Stimulated activated CD4-positive, alpha-beta T cell treated with anti-CD3 and anti-CD28 coated beads, Interleukin-1b, Interleukin-23, amount 100 ng/mL, for 4 hours (primary cell): Measurements from ENCODE around the gene EFCAB5.
"Not testable (repeated sequence)": the region's sequence is repeated elsewhere in the genome, so short reads cannot be mapped to it uniquely, and the experiment has no call there.

ENCODE experiments used
- DNase-seq, 2 donors: peaks; one replicate each; pipeline ENCODE4 v3.0.0-alpha.2; 2020; ENCODE audit warnings: low read depth in 2 of 2

Gene EFCAB5

DNA sequence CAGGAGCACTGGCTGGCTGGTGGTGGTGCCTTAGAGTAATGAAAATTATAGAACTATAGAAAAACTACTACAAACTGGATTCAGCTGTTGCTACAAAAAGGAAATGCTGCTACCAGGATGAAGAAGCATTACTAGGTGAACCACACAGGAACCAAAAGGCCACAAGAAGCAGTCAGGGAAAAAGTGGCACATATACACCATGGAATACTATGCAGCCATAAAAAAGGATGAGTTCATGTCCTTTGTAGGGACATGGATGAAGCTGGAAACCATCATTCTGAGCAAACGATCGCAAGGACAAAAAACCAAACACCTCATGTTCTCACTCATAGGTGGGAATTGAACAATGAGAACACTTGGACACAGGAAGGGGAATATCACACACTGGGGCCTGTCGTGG is 5.5 kb upstream of the EFCAB5 start:
- not testable (repeated sequence) for DNase-seq

DNA sequence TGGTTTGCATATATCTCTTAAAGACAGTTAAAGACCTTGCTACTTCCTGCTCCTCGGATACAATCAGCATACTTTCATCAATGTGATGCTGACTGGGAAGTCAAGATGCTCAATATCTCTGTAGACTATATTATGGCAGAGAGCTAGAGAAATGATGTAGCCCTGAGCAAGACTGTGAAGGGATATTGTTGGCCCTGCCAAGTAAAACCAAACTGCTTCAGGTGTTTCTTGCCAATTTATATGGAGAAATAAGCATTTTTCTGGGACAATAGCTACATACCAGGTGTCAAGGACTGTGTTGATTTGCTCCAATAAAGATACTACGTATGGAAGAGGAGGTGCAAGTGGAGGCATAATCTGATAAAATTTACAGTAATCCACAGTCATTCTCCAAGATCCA is 4.7 kb upstream of the EFCAB5 start:
- DNase-seq, result no peak

DNA sequence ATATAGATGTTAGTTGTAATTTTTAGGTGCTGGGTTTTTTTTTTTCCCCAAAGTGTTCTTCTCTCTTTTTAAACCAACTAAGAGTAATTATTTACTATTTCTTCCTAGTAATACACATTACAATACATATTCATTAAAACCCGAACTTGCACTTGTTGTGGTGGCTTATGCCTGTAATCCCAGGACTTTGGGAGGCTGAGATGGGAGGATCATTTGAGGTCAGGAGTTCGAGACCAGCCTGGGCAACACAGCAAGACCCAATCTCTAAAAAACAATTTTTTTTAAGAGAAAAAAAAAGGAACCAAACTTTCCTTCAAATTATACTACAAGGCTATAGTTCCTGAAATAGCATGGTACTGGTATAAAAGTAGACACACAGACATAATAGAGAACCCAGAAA is 3.8 kb downstream of the EFCAB5 start:
- no peak for DNase-seq

DNA sequence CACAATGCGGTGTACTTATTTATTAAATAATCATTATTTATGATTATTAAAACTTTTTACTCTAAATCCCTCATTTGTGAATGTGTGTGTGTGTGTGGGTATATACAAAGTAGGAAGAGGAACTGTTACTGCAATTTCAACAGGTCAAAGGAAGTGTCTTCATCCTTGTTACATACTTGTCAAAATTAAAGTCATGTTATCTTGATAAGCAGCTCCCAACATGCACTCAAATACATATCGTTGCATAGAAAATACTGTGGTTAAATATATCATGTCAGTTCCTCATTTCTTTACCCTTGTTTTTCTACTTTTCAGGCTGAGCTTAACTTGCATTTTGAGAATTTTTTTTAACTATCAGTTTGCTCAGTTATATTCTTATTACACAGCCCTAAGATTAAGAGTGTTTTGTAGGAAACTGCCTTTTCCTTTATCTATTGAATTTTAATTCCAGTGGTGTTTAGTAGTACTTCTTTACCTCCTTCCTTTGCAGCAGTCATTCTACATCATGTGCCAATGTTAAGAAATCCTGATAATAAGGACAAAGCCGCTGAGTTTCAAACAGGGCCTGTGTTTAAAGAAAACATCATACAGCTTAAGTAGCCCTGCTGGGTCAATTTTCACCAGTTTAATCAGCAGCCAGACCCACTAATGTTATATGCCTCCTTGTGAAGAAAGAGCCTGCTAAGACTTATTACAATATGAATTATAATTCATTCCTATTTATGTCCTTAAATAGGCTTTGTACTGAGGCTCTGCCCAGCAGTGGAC is 7.2 kb downstream of the EFCAB5 start:
- no peak for DNase-seq

DNA sequence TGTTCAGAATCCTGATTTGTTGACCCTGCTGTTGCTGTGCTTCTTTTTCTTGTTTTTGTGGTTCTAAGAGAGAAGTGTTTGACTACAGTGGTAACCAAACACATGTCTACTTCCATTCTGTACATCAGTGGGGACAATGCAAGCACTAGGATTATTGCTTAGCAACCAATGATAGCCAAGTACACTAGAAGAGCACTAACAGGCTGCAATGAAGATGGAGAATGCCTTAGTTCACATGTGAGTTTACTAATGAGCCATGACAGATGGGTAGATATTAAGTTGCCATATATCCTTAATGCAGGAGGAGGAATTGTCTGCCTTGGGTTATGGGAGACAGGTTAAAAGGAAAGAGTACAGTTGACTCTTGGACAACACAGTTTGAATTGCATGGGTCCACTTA is 8.3 kb downstream of the EFCAB5 start:
- no peak for DNase-seq

DNA sequence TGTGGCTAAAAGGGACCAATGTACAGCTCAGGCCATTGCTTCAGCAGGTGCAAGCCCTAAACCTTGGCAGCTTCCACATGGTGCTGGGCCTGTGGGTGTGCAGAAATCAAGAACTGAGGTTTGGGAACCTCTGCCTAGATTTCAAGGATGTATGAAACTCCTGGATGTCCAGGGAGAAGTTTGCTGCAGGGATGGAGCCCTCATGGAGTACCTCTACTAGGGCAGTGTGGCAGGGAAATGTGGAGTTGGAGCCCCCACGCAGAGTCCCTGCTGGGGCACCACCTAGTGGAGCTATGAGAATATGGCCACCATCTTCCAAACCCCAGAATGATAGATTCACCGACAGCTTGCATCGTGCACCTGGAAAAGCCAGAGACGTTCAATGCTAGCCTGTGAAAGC is 13.0 kb downstream of the EFCAB5 start:
- no peak for DNase-seq

DNA sequence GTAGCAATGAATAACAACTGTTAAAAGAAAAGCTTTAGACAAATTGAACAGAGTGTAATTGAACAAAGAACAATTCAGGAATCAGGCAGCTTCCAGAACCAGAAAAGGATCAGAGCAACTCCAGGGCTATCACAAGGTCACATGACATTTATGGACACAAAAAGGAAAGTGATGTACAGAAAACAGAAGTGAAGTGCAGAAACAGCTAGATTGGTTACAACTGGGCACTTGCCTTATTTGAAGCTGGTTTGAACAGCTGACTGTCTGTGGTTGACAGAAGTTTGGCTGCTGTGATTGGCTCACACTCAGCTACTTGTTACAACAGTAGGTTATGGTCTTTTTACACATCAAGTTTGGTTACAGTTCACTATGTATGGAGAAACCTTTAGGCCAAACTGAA is 14.8 kb downstream of the EFCAB5 start:
- DNase-seq, result no peak

DNA sequence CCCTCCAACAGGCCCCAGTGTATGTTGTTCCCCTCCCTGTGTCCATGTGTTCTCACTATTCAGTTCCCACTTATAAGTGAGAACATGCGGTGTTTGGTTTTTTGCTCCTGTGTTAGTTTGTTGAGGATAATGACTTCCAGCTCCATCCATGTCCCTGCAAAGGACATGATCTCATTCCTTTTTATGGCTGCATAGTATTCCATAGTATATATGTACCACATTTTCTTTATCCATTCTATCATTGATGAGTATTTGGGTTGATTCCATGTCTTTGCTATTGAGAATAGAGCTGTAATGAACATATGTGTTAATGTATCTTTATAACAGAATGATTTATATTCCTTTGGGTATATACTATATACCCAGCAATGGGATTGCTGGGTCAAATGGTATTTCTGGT is 16.1 kb downstream of the EFCAB5 start:
- DNase-seq, result not testable (repeated sequence)

DNA sequence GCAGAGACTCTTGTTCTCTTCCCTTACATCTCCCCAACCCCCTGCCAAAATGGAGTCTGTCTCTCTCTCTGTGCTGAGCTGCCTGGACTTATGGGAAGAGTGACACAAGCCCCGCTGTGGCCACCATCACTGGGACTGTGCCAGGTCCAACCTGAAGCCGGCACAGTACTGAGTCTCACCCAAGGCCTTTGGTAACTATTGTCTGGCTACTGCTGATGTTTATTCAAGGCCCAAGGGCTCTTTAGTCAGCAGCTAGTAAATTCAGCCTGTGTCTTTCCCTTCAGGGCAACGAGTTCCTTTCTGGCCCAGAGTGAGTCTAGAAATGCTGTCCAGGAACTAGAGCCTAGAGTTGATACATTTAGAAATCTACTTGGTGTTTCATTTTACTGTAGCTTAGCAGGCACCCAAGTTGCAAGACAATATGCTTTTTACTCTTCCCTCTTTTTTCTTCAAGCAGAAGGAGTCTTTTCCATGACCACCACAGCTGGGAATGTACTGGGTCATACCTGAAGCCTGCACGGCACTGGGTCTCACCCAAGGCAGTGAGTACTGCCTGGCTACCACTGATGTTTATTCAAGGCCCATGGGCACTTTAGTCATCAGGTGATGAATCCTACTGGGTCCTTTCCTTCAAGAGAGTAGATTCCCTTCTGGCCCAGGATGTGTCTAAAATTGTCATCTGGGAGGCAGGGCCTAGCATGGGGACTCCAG is 17.7 kb downstream of the EFCAB5 start:
- DNase-seq, result no peak

DNA sequence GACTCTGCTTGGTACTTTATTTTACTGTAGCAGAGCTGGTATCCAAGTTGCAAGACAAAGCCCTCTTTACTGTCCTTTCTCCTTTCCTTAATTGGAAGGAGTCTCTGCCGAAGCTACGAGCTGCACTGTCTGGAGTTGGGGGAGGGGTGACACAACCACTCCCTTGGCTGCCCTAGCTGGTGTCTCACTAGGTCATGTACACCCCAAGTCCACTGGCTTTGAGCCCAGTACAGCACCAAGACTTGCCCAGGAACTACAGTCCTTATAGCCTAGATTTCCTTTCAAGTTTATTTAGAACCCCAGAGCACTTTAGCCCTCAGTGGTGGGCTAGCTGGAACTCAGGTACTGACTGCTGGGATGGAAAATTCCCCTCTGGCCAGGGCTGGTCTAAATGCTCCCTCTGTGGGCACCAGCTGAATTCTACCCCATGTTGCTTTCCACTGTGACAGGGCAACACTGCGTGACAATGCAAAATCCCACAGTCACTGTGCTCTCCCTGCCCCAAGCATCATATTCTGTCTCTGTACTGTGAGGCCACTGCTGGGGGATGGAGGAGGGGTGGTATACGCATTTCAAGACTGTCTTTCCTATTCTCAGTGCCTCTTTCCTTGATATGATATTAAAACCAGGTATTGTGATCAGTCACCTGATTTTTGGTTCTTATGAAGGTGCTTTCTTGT is 18.4 kb downstream of the EFCAB5 start:
- no peak for DNase-seq

DNA sequence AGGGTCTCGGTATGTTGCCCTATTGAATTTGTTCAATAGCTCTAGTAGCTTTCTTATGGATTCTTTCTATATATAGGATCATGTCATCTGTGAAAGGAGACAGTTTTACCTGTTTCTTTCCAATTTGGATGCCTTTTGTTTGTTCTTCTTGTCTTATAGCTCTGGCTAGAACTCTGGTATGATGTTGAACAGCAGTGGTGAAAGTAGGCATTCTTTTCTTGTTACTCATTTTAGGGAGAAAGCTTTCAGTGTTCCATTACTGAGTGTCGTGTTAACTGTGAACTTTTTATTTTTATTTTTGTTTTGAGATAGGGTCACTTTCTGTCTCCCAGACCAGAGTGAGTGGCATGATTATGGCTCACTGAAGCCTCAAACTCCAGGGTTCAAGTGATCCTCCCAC is 21.2 kb downstream of the EFCAB5 start:
- DNase-seq, result no peak

DNA sequence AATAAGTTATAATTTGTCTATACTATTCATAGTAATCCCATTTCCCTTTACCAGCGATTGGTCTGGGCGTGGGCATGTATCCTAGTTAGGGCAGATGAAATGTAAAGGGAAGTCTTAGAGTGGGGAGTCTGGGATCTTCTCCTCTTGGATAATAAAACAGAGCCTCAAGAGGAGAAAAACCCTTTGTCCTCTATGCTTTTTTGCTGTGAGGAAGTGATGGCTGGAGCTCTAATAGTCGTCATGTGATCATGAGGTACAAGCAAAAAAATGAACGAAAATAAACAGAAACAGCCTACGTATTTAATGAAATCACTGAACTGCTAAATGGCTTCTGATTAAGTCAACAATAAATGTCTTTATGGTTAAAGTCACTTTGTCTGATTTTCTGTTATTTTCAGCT is 26.8 kb downstream of the EFCAB5 start:
- no peak for DNase-seq

DNA sequence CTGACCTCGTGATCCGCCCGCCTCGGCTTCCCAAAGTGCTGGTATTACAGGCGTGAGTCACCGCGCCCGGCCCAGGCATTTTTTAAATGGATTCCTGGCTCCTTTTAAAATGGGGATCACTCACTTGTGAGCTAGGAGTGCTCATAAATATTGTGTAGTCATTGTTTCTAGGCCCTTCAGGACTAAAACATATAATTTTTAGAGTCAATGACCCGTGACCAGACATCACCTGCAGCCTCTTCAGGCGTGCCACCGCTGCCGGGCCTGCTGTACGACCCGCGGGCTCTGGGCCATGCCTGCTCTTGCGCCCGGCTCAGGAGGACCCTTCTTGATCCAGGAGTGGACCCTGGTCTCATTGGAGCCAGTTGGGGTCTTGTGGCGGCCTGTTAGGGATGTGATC is 30.8 kb downstream of the EFCAB5 start:
- DNase-seq, result no peak

DNA sequence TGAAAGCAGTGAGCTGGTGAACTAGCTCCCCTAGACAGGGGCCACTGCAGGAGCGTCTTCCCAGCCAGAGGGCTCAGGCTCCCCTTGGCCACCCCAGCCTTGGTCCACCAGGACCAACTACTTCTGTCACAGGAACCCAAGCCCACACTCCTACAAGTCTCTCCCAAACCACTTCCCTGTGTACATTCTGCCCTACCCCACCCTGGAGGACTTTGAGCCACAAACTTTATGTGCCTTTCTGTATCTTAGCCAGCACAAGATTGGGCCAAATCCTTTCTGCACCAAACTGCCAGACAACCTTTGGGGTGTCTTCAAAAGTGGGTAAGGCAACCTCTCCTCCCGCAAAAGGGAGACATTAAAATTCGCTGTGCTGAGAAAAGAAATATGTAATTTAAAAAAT is 31.6 kb downstream of the EFCAB5 start:
- DNase-seq, result no peak

DNA sequence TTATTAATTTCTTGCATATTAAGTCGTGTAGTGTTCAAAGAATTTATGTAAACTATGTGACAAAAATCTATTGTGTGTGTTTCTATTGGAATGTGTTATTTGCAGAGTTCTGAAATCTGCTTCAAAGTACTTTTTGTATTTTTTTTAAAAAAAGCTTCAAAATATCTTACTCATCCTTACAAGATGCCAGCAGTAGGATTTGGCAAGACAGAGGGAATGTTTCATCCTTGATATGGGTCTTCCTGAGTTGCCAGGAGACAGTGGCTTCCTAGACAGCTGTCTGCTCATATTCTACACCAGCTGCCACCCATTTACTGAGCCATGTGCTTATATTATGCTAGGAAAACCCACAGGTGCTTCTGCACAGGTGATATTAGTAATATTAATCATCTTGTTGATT is 36.4 kb downstream of the EFCAB5 start:
- DNase-seq, result no peak

DNA sequence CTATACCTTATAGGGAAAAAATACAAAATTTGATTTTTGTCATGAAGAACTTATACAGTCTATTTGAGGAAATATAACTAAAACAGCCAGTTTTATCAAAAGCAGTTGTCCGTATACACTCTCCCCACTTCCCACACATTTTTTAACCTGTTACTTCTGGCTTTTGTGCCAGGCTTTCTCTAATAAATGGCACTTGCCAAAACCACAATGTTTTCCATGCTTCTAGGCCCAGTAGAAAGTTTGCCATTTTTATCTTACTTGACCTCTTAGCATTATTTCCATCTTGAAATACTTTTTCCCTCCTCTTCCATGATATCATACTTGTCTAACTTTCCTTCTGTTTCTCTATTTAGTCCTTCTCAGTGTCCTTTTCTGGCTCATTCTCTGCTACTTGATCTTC is 38.8 kb downstream of the EFCAB5 start:
- DNase-seq, result no peak

DNA sequence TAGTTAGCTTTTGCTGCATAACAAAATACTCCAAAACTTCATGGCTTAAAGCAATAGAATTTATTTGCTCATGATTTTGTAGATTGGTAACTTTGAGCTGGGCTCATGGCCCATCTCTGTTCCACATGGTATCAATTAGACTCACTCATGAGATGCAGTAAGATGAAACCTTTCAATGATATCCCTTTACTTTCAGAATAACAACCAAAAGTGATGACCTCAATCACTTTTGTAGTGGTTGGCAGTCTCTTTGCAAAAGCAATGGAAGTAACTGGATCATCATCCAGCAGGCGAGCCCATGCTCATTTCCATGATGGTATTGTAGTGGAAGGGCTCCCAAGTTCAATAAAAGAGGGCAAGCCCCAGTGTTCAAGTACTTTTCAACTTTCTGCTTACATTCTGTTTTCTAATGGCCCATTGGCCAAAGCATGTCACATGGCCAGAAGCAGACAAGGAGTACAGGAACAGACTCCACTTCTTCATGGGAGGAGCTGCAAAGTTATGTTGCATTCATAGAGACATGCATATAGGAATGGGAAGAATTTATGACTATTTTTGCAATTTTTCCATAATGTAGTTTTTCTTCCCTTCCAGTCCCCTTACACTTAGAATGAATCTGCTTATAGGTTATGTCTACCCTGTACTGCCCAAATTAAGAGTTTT is 41.7 kb downstream of the EFCAB5 start:
- no peak for DNase-seq

DNA sequence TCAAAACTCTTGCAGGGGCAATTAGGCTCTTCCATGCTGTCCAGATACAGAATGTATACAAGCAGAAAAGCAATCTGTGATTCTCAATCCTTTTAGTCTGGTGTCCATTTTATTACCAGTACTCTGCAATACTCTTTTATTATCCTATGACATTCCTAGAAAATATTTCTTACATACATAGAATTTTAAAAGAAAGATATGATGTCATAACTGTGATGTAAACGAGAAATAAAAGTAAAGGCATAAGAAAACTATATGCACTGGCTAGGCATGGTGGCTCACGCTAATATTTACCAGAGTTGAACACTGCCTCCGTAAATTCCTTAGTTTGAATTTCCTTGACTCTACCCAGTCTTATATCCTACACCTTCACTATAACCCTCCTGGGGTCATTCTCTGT is 55.0 kb downstream of the EFCAB5 start:
- DNase-seq, result no peak

DNA sequence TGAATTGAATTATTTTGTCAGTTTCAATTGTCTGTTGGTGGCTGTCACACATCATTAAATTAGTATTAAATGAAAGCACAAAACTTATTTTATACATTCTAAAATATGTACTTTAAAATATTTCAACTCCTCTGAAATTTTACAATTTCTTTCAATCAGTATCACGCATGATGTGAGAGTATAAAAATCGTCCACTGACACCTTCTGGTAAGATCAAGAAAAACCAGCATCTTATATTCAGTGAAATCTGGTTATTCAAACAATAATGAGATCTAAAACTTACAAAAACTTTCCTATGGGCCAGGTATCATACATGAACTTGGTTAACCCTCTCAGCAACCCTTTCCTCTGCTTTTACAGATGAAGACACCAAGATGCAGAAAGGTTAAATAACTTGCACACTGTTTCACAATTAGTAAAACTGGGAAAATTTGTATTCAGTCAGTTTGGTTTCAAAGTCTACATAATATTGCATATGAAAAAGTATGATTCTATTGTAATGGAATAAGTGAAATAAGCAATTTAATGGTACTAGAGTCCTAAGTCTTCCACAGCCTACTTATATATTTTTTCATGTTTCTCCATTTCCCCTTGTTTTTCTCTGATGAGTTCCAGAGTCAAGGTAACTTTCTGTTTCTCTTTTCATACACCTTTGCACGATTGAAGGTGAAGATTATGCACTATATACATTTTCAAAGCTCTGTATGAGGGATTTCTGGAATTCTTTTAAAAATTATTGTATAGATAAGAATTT is 58.7 kb downstream of the EFCAB5 start:
- DNase-seq, result no peak

DNA sequence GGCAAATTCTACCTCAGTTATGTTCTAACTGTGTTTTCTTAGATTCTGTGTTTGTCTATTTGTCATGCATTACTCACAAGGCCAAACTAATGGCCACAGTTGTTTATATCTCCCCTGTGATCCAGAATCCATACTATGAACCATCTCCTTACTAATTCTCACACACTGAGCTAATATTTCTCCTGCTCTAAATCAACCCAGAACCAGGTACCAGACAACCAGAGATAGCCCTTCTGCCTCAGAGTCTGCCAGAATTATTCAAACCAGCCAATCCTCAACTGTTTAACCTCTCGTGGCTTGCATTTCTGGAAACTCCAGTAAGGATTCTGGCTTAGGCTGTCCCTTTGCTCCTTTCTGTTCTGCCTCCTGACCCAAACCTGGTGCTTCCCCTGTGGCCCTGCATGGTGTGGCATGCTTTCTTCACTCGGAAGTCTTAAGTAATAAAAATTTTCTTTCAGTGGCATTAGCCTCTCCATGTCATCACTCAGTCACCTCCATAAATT is 59.4 kb downstream of the EFCAB5 start:
- DNase-seq, result no peak

DNA sequence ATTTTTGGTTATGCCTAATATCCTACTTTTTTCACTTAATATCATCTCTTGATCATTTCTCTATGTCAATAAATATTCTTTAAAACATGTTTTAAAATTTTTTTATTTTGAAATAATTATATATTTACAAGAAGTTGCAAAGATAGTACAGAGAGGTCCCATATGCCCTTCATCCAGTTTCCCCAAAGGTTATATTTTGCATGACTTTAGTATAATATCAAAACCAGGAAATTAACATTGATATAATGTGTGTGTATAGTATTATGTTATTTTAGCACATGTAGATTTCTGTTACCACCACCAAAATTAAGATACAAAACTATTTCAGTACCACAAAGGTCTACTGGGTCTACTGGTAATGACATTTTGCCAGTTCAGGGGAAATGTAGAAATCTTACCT is 60.7 kb downstream of the EFCAB5 start:
- no peak for DNase-seq
